Kasumi-1 (cell line): Measurements from ENCODE around the gene SNHG17.
"Not testable (repeated sequence)": the region's sequence is repeated elsewhere in the genome, so short reads cannot be mapped to it uniquely, and the experiment has no call there.

ENCODE experiments used
- DNase-seq, 2 experiments: peaks; one replicate each; lab custom pipeline; 2025; lab: John Stamatoyannopoulos, UW

SNHG17 gene

DNA sequence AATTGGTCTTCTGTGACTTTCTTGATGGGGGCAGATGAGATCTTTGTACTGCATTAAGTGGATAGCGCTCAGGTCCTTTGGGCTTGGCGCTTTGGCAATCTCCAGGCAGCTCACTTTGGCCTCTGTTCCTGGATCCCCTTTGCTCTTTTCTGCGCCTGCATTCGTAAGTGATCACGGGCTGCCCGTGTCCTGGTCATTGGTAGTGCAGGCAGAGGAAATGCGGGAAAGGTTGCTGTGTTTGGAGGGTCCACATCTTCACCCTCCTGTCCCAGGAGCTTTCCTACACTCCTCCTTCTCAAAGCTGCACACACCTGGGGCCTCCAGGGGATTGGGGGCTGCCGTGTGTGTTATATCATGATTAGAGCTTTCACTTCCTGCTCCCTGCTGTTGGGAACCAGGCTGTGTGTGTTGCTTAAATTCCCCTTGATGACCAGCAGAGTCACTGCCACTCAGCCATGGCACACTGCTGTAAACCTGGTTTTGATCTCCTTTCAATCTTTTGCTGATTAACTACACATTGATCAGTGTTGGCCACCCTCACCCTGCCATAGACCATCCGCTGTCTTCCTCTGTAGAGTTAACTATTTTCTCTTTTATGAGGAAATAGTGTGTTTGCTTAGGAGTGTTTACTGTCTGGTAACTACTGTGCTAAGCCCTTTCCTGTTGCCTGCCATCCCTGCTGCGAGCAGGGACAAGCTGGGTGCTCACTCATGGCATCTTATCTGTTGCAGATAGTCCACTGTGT lies 13.0 kb upstream of the SNHG17 start:
- no peak for DNase-seq

DNA sequence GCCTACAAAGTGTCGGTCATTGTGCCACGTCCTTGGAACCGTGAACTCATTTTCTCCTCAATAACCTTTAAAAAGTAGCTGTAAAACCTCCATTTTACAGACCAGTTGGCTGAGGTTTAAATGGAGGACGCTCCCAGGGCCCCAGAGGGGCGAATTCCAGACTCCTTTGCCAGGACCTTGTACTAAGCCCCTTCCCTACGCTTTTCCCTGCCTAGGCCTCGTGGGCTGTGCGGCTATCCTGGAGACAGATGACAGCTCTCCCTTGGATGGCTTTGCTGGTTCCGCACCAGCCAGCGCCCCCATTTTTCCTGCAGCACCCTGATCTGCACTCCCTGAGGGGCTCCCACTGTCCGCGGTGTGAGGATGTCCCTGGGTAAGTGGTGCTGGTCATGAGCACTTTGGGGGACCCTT lies 12.1 kb upstream of the SNHG17 start:
- no peak for DNase-seq

DNA sequence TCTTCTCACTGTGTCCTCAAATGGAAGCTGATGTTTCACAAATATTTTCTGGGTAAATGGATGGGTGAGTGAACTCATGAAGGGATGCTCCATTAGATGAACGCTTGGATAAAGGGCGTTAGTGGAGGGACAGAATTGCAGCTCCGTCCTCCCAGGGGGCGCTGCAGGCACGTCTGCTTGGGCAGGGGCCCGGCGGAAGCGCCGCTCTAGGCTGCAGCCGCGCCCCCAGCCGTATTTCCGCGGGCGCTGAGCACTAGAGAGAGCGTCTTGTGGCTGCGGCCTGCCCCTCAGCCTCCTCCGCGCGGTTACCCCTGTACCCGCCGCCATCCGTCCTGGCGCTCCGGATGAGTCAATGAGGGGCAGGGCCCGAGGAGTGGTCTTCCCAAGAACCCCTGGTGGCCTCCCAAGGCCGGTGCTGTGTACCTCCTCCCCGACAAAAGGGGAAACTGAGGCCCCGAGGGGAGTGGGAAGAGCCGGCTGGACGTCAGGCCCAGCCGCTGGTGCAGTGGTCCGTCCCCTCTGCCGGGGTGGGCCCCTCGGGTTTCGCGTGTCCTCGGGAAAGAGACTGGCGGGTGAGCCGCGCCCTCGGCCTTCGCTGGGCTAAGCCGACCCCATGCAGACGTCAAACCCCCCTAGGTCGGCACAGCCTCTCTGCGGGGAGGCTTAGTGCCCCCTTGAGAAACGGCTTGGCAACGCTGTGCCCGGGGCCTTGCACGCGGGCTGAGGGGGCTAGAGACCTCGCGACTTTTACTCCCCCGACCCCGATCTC lies 11.5 kb upstream of the SNHG17 start:
- peak; percentile 93 for DNase-seq

DNA sequence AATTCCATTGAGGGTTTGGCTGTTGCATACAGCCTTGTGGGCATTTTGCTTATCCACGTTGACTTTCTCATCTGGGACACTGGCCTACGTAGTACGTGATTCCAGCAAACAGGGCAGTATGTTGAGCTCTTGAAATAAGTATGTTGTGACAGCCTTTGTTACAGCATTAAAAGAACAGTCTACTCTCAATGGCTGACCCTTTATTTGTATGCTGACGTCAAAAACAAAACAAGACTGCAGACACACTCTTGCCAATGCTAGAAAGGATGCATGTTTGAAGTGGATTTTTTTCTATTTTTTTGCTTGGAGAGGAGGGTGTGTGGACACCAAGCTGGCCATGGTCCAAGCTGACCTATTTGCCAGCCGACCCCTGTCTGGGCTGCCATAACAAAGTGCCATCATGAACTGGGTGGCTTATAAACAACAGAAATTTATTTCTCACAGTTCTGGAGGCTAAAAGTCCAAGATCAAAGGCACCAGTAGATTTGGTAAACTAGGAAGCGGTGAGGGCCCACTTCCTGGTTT lies 10.8 kb upstream of the SNHG17 start:
- DNase-seq: no peak

DNA sequence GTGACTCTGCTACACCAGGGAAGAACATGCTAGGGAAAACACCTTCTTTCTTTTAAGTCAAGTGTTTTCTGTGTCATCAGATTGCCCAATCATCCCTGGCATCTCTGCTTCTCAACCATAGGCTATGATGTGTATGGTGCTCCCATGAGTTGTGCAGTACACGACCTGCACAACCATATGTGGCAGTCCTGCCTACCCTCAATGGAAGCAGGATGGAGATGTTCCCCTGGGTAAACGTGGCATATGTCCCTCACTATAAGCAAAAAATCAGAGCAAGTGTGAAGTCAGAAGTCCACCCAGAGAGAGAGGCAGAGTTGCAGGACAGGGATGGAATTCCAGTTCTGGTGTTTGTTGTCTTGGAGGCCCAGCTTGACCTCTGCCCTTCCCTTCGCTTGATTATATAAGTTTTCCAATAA lies 10.3 kb upstream of the SNHG17 start:
- DNase-seq: no peak

DNA sequence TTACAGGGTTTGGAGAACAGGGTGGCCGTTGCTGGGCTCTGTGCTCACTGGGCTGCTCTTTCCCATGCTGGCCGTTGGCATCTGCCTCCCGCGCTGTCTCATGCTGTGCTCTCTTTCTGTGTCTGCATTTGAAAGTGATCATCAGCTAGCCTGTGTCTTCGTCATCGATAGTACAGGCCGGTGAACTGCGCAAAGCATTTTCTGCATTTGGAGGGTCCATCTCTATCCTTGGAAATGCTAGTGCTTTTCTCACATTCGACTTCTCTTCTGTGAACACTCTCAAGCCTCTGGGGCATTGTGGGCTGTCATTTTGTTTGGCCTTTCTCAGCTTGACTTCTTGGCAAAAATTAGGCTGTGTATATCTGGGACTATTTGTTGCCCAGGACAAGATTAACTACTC lies 6.8 kb upstream of the SNHG17 start:
- no peak for DNase-seq

DNA sequence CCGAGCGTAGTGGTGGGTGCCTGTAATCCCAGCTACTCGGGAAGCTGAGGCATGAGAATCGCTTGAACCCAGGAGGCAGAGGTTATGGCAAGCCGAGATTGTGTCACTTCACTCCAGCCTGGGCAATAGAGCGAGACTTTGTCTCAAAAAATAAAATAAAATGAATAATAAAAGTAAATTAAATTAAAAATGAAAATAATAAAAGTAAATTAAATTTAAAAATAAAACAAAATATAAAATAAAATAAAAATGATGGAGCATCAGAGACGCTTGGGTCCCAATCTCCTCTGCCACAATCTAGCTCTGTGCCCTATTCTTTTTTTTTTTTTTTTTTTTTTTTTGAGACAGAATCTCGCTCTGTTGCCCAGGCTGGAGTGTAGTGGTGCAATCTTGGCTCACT lies 6.0 kb upstream of the SNHG17 start:
- DNase-seq: not testable (repeated sequence)

DNA sequence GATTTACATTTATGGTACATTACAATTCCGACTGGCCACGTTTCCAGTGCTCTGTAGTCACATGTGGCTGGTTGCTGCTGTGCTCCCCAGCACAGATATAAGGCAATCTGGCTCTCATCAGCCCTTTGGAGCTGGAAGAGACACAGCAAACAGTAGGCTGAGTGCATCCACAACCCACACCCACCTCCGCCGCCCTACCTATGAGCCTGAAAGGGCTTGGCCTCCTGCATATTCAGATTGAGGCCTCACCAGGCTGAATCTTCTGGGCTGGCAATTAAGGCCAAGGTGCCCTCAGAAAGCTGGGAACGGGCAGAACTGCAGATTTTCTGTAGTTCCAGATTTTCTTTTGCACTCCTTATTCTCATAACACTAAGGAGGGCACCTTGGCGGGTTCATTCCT lies 2.7 kb upstream of the SNHG17 start:
- no peak for DNase-seq

DNA sequence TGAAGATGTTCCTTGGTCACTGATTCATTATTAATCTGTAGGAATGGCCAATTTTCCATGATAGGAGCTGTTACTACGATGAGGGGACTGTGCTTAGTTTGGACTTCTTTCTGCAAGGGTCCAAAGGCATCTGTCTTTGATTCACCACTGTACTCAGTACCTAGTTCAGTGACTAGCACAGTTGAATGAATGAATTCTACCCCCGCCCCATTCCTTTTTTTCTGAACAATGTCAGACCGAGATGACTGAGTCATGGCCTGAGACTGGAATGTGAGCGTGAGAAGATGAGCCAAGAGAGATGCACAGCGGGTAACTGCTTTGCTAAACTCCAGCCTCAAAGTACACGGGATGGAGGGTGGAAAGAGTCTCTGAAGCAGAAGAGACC lies 419 bp upstream of the SNHG17 start:
- DNase-seq: no peak

DNA sequence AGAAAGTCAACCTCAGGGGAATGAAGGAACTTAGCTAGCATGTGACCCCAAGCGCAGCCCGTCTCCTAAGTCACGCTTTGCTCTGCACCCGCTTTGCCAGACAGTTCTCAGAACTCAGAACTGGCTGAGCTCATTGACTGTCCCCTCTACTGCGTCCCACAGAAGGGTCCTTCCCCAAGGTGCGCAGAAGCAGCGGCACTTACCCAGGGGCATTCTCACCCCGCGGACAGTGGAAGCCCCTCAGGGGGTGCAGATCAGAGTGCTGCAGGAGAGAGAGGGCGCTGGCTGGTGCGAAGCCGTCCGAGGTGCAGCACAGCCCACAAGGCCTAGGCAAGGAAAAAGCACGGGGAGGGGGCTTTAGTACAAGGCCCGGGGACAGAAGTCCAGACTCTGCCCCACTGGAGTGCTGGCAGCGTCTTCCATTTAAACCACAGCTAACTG lies 807 bp downstream of the SNHG17 start:
- peak in 1 of 2 experiments; percentile 12 for DNase-seq

DNA sequence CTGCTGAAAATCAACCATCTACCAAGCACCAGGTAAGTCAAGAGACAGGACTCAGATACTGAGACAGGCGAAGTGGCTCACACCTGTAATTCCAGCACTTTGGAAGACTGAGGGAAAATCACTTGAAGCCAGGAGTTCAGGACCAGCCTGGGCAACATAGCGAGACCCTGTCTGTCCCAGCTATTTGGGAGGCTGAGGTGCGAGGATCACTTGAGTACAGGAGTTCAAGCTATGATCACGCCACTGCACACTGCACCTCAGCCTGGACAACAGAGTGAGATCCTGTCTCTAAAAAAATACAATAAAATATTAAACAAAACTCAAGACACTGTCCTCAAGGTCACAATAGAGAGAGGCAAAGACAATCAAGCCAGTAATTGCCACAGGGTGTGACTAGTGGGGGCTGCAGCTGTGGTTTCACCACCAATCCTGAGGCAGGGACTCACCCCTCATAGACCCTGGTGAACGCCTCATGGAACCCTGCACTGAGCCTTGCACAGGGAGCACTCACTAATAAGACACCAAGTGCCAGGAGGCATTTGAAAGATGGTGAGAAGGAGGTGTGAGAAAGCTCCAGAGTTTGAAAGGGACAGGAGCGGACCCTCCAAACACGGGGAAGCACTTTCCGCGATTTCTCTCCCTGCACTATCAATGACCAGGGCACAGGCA lies 1.7 kb downstream of the SNHG17 start:
- DNase-seq: no peak

DNA sequence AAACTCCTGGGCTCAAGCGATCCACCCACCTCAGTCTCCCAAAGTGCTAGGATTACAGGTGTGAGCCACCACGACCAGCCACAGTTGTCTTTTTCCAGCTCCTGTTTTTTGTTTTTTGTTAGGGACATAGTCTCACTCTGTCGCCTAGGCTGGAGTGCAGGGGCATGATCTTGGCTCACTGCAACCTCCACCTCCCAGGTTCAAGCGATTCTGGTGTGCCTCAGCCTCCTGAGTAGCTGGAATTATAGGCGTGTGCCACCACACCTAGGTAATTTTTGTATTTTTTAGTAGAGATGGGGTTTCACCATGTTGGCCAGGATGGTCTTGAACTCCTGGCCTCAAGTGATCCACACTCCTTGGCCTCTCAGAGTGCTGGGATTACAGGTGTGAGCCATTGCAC lies 2.3 kb downstream of the SNHG17 start:
- not testable (repeated sequence) for DNase-seq

DNA sequence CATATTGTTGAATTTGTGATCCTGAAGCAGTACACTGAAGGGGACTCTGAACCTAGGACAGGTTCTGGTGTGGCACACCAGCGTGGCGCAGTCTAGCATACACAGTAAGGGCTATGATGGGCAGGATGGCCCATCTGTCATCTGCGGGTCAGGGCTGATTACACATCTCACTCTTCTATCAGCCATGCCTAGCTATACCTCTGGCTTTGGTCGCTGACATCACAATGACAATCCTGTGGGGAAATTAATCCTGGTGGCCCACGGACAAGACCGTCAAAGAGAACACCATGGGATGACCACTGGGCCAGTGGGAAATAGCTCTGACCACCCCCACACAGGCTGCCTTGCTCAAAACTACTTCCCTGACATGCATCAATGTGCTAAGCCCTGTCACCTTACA lies 2.8 kb downstream of the SNHG17 start:
- no peak for DNase-seq

DNA sequence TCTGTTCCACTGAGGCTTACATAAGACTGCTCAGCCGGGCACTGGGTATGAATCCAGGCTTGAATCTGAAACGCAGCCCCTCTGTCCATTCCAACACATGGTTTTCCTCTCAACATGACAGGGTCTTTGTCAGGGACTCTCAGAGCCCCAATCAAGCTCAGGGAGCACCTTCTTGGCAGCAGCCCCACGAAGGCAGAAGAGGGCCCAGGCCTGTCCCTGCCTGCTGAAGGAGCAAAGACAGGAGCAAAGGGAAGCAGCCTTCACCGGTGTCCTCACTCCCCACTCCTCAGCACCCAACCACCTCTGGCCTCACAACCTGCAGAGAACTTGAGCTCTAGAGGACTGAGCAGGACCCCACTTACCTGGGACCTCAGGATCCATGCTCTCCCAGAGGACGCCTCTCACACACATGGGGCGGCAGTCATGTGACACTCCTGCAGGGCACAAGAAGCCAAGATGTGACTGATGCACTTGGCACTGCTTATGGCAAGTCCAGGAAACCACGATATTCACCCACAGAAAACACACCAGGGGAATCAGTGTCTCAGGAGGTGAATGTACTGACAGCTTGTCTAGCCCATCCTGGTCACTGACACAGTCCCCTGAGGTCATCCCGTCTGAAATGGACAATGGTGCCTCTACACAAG lies 4.3 kb downstream of the SNHG17 start:
- no peak for DNase-seq

DNA sequence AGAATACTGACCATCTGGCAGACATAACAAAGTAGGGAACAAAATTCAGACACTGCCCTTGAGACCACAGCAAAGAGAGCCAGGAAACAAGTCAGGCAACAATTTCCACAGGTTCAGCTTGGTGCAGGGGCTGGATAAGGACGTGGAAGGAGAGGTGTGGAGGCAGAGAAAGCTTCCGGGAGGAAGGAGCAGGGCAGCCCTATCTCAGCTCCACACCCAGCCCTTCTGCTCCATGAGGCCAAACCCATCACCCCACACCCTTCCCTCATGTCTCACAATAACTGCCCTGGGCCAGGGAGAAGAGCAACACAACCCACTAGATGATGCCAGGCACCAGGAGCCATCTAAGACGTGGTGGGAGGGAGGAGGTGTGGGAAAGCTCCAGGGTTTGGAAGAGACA lies 5.8 kb downstream of the SNHG17 start:
- DNase-seq: no peak

DNA sequence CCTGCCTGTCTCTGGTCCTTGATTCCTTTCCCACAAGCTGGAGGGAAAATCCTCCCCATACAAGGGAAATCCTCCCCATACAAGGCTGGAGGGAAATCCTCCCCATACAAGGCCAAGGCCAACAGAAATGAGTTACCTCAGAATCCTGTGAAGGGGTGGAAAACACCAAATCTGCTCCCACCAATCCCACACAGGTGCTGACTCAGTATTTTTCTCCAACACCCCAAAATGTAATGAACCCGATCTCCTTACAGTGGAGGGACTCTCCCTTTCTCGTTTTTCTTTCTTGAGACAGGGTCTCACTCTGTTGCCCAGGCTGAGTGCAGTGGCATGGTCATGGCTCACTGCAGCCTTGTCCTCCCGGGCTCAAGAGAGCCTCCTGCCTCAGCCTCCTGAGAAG lies 6.3 kb downstream of the SNHG17 start:
- DNase-seq: no peak

DNA sequence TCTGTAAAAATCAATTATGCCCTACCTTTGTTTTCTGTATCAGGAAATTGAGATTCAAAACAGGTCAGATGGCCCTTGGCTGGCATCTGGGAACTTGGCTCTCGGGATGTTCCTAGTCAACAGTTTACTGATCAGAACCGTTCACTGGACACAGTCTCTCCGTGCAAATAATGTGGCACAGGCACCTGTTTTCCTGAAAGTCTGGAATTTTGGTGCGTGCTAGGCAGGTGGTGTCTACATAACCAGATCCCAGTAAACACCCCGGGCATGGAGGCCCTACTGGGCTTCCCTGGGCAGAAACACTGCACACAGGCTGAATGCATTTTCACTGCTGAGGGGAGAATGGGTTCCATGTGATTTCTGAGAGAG lies 7.5 kb downstream of the SNHG17 start:
- DNase-seq: no peak

DNA sequence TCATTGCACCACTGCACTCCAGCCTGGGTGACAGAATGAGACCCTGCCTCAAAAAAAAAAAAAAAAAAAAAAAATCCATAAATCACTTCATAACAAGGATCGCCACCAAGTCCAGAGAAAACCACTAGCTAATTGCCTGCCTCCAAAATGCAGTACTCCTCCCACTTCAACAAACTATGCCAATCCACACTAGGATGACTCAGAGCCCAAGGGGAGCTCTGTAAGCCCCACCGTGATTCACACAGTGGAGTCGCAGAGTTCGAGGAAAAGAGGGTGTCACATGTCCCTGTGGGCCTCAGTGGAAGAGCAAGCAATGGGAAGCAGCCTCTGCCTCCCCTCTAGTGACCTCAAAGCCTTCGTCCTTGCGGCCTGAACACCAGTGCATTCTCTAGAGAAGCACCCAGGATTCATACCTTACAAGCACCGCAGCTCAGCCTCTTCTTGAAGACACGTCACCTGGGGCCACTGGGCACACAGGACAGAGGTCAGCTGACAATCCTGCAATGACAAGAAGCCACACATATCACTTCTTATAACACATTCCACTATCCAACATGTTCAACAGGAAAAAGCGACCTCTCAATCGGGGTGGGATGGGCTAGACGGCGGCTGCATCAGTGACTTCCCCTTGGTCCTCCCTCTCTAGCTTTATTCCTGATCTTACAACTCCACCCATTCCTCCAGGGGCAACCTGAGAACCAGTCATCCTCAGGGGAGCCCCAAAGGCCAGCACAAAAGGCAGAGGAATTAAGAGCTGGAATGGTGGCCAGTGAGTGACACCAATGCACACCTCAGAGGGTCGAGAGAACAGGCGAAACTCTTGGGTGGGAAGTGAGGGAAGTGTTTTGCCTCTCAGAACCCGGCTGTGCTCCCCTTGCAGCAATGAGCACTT lies 8.9 kb downstream of the SNHG17 start:
- peak; percentile 21 to 31 for DNase-seq

DNA sequence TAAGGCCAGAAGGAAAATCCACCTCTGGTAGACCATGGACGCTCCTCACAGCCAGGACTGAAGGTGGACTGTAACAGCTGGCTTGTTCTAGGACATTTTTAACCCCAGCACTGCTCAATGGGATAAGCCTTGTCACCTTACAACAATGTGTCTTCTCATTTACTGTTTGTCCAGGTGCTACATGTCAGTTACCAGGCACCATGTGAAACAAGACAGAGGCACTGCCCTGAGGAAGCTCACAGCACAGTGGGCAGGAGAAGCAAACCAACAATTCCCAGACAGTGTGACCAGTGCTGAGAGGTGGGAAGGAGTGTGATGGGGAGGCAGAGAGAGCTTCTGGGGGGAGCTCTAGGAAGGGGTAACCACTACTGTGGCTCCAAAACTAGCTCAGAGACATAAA lies 10.7 kb downstream of the SNHG17 start:
- DNase-seq: no peak

DNA sequence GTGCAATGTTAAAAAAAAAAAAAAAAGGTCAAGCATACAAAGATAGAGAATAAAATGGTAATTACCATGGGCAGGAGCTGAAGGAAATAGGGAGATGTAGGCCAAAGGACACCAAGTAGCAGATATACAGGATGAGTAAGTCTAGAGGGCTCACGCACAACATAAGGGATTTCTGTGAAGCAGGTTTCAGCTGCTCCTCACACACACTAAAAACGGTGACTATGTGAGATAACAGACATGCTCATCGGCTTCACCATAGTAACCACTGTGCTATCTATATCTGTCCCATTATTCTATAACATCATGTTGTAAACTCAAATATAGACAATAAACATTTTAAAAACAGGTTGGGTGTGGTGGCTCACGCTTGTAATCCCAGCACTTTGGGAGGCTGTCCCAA lies 11.6 kb downstream of the SNHG17 start:
- no peak for DNase-seq

DNA sequence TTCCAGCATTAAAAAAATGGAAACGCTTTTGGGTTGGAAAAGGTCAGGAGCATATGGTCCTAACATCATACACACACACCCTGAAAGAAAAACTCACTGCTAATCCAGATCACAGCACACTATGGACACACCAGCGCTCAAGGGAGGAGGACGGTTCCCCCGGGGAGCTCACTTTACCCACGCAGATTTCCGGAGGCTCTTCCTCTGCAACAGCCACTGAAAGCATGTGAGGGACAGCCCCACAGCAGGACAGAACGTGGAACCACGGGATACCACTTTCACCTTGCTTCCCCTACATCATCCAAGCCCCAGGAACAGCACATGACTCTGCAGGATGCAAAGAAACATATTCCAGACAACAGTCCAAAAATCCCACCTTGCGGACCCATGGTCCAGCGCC lies 13.2 kb downstream of the SNHG17 start:
- DNase-seq: no peak
